ENCODE data around the gene ALK.

The ALK gene

GRCh38 chr2:29921560-29921915 is at the start of gene ALK:
ALK (minus strand) TSS chr2:29921586; CDS start chr2:29920659, 927 bp downstream.
- DNase-seq = peak; percentile 93

DNA sequence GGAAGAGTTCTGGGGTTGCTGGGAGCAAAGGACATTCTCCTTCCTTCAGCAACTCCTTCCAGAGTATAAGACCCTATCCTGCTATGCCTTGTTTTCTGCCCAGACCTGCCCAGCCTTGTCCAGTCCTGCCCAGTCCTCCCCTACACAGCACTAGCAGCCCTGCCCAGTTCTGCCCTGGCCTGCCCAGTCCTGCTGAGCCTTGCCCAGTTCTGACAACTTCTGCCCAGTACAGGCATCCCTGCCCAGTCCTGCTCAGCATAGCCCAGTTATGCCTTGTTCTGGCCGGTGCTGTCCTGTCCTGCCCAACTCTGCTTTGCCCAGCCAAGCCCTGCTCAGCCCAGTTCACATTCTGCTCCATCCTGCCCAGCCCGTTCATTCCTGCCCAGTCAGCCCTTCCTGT is 44.9 kb upstream of the ALK start:
- DNase-seq = no peak

GRCh38 chr2:29963972-29964570 is 42.7 kb upstream of the ALK start:
- DNase-seq = no peak

- DNase-seq = no peak
Measured at GRCh38 chr2:29962922-29963321, 41.5 kb upstream of the ALK start.

DNA sequence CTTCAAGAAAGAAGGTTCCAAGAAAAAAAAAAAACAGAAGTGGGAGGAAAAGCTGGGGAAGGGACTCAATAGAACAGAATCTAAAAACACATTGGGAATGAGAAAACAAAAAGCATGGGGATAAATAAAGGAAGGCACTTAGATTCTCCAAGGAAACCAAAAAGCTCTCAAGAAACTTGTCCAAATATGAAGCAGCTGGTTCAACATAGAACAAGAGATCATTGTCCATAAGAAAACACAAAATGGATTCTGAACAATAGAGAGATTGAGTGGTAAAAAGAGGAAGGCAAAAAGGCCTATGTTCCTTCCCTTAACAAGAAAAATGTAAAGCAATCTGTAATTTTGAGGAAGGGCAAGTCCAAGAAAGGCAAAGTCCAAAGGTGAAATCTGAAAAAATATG is 32.9 kb upstream of the ALK start:
- DNase-seq = peak; percentile 8

DNA sequence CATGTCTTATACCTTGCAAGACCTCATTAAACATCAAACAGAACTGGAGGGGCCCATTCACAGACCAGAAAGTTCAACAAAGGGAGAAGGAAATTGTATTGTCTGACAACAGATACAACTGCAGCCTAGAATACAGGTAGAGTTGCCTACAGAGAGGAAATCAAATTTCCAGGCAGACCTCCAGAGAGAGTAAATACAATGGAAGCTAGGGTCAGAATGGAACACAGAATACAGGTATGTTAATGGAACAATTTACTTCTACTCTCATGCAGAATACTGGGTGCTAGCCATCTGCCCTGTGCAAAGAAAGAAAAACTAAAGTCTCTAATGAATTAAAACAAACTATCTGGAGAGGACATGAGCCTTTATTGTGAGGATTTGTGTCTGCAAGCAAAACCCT is 31.6 kb upstream of the ALK start:
- DNase-seq = no peak

DNA sequence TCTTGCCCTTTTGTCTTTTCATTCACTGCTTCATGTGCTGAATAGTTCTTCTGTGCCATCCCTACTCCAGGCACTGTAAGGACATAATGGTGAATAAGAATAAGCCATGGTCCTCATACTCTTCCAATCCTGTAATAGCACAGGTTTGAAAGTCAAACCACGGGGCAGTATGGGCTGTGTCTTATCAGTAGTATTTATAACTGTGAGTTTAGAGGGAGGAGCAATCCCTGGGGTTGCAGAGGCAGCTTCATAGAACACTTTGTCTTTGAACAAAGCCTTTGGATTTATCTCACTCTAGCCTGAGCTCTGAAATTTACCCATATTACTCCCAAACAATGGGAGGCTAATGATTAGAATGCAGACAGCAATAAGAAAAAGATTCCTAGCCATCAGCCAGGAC is 30.2 kb upstream of the ALK start:
- no peak for DNase-seq

- no peak for DNase-seq
Measured at GRCh38 chr2:29950481-29950880, 29.1 kb upstream of the ALK start.

GRCh38 chr2:29949042-29949441 is 27.7 kb upstream of the ALK start:
- DNase-seq = no peak

DNA sequence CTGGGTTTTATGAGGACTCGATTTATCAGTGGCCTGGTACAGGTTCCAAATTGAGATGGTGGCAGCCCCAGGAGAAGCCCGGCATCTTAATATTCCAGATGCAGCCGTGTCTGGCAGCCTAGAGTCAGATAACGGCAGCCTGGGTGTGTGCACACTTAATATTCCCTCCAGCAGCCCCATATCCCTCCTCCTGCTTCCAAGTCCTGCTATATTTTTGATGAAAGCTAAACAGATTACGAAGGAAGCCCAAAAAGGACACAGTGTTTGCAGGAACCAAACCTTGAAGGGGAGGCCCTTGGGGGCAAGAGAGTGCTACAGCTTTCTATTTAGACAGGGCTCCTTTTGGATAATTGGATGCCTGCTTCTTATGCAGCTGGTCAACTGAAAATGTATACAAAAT is 25.1 kb upstream of the ALK start:
- no peak for DNase-seq

GRCh38 chr2:29942711-29943110 is 21.3 kb upstream of the ALK start:
- DNase-seq = no peak

- DNase-seq = peak; percentile 10
Measured at GRCh38 chr2:29940706-29941105, 19.3 kb upstream of the ALK start.

- DNase-seq = no peak
Measured at GRCh38 chr2:29936020-29936419, 14.6 kb upstream of the ALK start.

DNA sequence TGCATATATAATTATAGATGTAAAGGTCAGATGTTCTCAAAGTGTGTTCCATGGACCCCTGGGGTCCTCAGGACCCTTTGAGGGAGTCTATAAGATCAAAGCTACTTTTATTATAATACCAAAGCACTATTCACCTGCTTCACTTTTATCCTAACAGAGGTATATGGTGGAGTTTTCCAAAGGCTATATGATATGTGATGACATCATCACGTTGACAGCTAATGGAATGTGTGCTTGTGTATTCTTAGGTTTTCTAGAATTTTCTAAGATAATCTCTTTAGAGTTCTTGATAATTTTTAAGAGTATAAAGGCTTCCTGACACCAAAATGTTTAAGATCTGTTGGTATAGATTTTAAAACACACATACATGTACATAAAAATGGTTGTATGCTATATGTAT is 10.4 kb upstream of the ALK start:
- DNase-seq = no peak

GRCh38 chr2:29923110-29923721 is 1.8 kb upstream of the ALK start:
- DNase-seq = peak; percentile 86

DNA sequence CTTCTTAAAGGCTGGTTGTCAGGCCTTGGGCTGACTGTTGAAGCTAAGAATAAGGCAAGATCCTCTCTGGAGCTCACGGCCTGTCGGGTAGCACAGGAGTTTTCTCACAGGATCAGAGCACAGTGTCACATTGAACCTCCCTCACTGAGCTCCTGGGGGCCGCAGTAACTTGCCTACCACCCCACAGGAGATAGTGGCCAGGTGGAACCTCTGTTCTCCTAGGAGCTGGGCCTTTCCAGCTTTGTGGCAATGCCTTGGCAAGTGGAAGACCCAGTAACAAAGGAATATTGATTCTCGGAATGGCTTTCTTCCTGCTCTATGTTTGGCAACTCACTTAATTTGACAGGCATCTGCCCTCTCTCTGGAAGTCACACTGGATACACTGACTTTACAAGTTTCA is 1.2 kb upstream of the ALK start:
- no peak for DNase-seq

DNA sequence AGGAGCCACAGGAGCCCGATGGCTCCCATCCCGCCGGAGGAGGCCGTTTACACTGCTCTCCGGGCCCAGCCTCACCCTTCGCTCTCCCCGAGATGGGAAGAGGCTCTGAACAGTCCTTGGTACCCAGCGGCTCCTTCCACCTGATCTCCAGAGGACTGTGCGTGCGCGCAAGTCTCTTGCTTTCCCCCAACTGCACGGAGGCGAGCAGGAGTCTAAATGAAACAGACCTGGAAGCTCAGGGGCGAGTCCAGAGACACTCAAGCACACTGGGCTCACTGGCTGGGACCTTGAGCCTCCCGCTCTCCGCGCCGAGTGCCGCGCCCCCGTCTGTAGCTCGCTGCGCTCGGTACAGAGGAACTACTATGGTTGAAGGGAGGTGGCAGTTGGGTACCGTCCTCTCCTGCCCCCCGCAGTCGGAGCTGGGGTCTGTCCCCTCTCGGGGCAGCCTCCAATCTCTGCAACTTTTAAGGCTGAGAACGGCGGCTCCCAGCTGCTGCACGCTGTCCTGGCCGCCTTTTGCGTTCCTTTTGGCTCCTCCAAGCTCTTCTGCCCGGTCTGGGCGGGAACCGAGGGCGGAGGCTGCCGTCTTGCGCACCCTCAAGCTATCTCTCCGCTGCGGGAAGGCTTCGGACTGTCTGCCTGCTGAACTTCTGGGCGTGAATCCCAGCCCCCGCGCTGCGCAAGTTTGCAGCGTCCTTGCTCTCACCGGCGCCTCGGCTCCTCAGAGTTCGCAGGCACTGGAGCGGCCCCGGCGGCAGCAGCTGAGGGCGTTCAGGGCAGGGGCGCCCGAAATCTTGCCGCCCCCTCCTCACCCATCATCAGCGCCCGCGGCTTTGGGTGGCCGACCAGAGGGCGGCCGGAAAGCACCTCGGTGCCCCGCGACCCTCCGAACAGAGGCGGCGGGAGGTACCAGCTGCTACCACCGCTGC is 491 bp downstream of the ALK start:
- peak; percentile 32 for DNase-seq

GRCh38 chr2:29920130-29920577 is 1.2 kb downstream of the ALK start:
- peak; percentile 31 for DNase-seq

GRCh38 chr2:29918941-29919340 is 2.4 kb downstream of the ALK start:
- no peak for DNase-seq

GRCh38 chr2:29917781-29918180 is 3.6 kb downstream of the ALK start:
- DNase-seq = no peak

GRCh38 chr2:29916571-29916970 is 4.8 kb downstream of the ALK start:
- DNase-seq = no peak

DNA sequence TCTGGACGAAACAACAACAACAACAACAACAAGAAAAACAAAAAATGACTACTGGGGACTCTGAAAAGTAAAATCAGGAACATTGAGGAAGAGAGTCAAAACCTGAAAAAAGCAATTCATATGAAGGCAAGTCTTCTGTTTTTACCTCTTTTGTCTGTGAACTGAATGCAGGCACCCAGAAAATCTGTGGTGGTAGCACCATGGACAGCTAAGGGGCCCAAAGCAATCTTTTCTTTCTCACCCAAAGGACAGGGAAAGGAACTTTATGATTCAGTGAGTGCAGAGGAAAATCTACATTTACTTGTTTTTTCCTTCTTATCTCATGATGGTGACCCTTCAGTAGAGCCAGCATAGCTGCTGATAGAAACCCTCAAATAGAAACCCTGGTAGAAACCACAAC is 10.4 kb downstream of the ALK start:
- no peak for DNase-seq

DNA sequence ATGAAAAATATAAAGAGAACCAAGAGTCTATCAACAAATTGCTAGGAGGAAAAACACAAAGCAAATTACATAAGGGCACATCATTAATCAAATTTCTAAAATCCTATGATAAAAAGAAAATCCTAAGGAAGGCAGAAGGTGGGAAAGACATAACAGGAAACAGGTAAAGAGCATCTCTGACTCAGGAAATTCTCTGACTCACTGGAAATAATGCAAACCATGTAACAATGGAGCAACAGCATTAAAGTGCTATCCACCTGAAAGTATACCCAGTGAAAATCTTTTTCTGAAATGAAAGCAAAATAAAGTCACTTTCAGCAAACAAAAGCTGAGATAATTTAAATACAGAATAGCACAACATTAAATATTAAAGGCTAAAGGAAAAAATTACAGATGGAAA is 10.9 kb downstream of the ALK start:
- DNase-seq = no peak

- DNase-seq = no peak
Measured at GRCh38 chr2:29902356-29902755, 19.0 kb downstream of the ALK start.

All from midbrain (tissue), 1 donor.